GM04503 (cell line): ENCODE data around the gene INO80D.
"Not testable (repeated sequence)": the region's sequence is repeated elsewhere in the genome, so short reads cannot be mapped to it uniquely, and the experiment has no call there.

Source experiments
- DNase-seq: peaks from one replicate; pipeline ENCODE4 v3.0.0-alpha.2; 2012; ENCODE audit warnings: low read depth

Gene INO80D

DNA sequence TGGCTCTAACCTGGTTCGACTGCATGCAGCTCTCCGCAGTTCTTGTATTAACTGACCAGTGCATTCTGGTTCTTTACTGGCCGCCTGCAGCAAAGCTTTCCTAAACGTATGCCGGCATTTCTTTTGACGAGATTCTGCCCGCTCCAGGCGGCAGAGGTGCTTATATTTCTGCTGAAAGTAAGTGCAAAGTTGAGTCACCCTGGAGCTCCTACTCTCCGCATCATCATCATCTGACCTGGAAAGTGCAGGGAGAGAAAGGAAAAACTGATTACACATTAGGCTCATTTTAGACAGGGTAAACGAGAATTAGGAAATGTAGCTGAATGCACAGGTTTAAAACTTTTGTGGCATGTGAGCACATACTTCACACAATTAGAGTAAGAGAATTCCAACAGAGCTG, 57.9 kb downstream of the INO80D start:
- DNase-seq: no peak

DNA sequence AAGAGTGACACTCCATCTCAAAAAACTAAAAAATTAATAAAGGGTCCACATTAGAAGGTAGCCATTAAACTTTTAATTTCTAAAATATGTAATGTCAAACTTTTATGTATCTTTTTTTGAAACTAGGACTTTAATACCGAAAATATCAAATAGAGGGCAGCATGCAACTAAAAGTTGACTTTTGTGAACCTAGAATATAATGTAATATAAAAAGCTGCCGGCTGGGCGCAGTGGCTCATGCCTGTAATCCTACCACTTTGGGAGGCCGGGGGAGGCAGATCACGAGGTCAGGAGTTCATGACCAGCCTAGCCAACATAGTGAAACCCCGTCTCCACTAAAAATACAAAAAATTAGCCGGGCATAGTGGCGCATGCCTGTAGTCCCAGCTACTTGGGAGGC, 62.8 kb downstream of the INO80D start:
- DNase-seq: no peak

DNA sequence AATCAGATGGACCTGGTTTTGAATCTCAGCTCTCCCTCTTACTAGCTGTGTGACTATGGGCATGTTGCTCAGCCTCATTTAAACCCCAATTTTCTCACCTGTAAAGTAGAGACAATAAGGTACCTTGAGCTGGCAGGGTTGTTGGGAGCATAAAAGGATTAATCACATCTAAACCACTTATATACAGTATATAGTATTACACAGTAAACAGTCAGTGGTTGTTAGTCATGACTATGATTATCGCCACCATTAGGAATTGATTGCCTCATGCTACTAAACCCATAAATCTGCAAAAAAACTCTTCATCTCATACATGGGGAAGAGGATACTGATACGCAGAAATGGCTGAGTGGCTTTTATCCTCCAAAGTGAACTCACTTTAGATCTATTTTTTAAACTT, 65.8 kb downstream of the INO80D start:
- DNase-seq: no peak

DNA sequence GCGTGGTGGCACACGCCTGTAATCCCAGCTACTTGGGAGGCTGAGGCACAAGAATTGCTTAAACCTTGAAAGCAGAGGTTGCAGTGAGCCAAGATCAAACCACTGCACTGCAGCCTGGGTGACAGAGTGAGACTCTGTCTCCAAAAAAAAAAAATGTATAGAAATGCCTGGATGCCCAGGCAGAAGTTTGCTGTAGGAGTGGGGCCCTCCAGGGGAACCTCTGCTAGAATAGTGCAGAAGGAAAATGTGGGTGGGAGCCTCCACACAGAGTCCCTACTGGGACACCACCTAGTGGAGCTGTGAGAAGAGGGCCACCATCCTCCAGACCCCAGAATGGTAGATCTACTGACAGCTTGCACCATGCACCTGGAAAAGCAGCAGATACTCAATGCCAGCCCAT, 70.2 kb downstream of the INO80D start:
- not testable (repeated sequence) for DNase-seq

DNA sequence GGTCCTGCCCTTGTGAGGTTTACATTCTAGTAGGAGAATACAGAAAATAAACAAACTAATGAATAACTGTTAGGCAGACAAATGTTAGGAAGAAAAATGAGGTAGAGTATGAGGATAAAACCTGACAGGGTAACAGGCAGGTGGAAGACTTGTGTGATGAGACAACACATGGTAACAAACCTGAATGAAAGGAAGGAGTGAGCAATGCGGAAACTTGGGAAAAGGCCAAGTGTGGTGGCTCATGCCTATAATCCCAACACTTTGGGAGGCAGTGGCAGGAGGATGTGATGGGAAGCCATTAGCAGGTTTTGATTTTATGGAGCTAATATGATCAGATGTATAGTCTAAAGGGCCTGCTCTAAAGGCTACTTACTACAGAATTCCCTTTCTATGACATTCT, 74.2 kb downstream of the INO80D start:
- no peak for DNase-seq

DNA sequence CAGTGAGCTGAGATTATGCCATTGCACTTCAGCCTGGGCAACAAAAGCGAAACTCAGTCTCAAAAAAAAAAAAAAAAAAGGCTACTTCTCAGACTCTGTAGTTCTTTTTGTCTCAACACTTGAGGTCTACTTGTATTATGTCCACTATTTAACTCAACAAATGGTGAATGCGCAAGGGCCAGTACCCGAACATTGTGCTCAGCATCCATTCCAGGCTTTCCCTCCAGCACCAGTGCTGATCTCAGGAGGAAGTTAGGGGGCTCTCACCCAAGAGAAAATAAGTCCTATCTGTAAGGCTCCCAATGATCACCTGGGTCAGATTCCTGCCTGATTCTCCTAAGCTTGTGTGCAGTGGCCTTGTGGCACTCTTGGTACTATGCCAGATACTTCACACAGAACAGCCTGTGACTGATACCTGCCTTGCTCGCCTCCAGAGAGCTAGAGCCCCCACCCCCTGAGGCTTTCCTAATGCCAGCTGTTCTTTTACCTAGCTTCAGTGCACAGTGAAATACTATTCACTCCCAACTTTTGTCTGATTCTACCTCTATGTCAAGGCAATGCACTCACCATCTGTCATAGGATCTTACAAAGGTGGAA, 74.9 kb downstream of the INO80D start:
- DNase-seq: no peak

DNA sequence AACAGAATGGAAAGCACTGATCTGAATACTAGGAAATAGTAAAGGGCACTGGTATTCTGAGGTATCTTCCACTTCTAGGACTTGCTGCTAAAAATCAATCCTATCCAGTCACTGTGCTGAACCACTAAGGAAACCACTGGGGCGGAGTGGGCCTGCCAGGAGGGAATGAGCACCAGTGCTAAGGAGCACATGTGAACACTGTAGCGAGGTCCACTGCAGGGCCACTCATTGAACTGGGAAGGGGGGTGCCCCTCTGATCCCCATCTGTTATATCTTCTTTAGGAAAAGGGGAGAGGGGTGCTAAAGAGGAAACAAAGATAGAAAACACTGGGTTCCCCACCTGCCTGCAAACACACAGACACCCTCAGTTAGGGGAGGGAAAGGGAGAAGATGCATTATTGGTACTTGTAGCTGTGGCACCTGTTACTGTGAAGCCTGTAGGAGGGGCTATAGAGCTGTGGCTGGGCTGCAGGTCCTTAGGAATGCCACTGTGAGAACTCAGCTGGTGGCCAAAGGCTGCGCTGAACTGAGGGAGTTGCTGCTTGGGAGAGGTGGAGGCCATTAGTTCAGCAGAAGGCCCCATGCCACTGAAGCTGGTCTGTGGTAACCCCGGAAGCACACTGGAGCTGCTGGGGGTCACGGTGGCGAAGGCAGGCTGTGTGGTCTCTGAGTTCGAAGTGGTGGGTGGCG, 81.8 kb downstream of the INO80D start:
- no peak for DNase-seq

DNA sequence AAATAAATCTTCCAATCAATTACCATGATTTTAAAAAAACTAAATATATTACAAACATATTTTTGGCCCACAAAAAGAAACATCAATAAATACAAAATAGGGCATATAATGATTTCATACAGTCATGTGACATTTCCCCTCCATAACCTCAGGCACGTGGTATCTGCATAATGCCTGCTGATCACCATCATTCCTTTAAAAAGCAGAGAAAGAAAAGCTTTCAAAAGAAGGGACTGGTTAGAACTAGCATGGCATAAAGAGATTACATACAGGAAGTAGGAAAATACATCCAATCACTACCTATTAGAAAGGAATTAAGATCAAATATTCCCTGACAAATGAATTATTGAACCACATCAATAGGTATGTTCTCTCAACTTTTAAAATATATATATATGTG, 83.5 kb downstream of the INO80D start:
- no peak for DNase-seq

DNA sequence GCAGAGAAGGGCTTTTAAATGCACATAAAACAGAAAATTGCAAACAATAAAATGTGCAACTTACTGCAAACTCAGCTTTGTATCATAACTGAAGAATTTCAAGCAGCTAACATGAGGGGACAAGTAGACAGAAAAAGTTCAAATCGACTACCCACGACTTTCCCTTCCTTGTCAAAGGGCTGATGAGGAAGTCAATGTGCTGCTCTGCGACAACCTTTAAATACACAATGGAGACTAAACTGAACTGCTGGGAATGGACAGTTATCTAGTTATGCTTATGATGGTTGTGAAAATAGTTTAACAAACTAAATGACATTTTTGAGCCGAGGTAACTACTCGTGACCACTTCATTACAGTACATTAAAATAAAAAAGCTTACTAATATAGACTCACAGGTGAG, 84.1 kb downstream of the INO80D start:
- peak; percentile 25 for DNase-seq

DNA sequence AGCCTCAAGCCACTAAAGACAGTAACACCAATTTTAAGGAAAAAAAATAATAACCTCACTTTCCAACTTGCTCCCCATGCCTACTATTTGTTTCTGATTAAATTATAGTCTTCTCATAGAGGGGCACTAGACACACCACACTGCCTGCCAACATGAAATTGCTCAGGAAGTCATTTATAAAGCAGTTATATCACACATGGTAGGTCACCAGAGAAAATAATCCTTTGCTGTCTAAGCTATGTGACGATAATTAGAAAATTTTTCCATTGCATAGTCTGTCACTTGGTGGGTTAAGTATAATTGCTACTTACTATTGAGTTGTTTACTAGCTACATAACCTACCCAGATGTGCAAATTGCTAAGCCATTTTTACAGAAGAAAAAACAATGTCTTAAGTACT, 85.2 kb downstream of the INO80D start:
- DNase-seq: no peak

DNA sequence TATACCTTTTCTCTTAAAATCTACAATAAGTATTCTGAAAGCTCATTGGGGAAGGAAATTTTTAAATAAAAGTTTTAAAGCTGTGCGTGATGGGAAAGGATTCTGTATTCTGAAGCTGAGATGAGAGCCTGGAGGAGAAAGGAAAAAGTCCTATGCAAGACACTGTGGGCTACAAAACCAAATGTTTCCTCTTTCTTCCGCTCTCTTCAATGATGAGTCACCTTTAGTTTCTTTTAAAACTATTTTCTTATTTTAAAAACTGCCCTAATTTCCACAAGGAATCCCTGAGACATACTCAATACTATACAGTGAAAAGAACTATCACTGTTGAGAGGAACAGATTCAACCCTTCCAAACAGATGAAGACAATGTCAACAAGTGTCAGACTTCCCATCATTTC, 87.4 kb downstream of the INO80D start:
- no peak for DNase-seq

DNA sequence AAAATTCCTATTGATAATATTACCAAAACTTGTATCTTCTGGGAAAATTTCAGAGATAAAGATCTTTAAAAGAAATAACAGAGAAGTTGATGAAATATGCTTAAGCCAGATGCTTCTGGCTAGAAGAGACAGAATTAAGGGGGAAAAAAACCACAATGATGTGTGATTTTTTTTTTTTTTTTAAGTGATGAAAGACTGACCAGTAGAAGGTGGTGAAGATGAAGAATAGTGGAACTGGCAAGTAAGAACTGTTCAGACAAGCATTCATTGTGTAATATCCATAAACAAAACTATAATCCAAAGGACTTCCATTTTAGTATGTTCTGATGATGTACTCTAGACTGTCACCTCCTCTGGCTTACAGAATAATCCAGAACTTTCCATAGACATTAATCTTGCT, 89.8 kb downstream of the INO80D start:
- DNase-seq: no peak

DNA sequence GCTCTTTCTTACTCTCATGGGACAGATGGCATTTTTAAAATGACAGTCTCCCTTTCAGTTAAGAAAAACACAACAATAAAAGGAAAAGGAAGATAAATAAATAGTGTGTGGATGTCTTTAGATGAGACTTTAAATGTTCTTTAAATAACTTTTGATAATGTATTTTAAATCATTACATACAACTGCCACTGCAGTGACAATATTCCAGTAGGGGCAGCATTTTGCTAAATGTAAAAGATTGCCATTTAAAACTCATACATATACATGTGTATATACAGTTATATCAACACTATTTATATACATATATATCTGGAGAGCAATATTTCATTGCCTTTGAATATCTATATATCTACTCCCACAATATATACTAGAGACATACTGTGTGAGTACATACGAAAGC, 90.7 kb downstream of the INO80D start:
- DNase-seq: no peak

DNA sequence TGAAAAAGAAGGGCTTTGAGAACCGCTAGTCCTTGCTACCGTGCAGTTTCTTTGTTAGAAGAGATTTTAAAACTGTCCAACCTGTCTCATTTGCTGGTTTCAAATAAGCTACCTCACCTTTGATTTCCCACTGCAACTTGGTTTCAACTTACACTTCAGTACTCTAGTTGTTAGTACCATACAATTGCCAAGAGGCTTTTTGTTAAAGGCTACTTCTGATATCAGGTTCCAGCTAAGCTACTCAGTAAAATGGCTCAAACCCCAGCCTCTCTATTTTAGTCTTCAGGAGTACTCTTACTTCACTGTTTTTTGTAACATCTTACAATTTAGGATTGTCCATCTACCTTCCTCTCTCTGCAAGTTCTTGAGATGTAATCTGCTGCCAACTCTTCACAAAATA, 91.6 kb downstream of the INO80D start:
- DNase-seq: no peak

DNA sequence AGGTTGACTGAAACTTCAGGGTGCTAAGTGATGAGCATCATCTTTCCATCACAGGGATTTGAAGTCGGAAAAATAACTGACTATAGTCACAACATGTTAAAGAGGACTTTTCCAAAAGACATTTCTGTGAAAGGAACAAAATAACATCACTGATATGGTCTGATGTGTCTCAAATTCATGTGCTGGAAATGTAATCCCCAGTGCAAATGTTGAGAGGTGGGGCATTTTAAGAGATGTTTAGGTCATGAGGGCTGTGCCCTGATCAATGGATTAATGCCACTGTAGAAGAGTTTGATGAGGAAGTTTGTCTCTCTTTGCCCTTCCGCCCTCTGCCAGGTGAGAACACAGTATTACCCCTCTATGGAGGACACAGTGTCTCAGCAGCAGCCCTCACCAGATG, 95.9 kb downstream of the INO80D start:
- no peak for DNase-seq

DNA sequence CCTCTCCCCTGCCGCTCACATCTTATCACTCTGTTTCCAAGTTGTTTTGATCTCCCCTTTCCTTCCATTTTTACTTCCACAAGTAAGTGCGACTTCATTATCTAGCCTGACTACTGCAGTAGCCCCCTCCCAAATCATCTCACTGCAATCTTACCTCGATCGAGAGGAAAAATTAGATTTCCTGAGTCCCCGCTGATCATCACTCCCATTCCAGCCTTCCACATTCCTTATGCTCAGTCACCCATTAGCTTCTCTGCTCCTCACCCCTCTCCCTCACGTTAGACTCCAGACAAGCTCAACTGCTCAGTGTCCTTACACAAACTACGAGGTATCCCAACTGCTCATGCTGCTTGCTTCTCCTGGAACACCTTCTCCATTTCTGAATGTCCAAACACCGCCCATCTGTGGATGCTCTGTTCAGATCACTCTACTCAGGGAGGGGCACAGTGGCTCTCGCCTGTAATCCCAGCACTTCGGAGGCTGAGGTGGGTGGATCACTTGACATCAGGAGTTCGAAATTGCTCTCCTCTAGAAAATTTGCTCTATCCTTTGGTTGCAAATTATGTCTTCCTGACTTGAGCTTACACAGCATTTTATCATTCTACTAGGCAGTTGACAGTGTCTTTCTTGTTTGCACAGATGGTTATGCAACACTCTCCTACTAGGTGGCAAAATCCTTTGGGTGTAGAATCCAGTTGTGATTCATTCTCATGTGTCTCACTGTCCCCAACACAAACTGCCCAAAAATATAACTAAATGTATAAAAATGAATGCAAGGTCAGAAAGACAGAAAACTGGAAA, 96.5 kb downstream of the INO80D start:
- no peak for DNase-seq

DNA sequence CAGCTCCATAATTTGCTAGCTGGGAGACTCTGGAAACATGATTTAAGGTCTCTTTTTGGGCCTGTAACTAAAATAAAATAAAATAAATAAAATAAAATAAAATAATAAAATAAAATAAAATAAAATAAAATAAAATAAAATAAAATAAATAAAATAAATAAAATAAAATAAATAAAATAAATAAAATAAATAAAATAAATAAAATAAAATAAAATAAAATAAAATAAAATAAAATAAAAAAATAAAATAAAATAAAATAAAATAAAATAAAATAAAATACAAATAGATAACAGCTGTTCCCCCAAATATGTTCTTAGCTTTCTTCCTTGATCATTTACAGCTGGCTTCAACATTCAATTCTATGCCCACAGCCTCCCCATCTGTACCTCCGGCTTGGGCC, 97.3 kb downstream of the INO80D start:
- DNase-seq: not testable (repeated sequence)

DNA sequence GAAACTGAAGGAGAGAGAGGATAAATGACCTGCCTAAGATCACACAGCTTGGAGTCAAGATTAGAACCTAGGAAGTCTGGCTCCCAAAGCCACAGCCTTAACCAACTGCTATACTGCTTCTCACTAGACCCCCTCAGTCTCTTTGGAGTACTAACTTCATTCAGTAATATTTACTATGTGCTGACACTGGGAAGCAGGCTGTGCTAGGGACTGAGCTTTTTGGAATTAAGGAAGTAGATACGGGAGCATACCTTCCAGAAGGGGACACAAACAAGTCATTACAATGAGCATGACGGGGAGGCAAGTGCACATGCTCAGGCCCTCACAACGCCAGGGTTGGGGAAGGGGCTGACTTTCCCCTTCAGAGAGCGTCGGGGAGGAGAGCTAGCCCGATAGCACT, 97.7 kb downstream of the INO80D start:
- no peak for DNase-seq

DNA sequence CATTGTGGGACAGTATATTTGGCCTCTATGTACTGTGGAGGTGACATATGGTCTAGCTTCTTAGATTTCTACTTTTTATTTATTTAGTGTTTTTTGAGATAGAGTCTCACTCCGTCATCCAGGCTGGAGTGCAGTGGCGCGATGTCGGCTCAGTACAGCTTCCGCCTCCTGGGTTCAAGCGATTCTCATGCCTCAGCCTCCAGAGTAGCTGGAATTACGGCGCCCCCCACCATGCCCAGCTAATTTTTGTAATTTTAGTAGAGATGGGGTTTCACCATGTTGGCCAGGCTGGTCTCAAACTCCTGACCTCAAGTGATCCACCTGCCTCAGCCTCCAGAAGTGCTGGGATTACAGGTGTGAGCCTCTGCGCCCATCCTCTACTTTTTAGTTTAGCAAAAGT, 99.6 kb downstream of the INO80D start:
- DNase-seq: not testable (repeated sequence)

DNA sequence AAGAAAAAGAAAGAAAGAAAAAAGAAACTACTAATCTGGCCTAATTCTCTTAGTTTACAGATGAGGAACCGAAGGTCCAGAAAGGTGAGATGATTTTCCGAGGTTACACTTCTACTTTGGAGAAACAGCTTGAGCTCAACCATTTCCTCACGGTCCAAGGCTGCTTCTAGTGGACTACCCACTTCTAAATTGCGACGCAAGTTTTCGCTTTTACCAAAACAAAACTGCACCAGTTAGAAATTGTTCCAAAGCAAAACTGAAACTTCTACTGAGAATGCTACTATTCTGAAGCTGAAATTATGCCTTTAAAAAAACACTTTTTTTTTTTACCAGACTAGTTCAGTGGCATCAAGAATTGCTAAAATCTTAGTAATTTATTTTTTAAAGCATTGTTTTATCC, 101.6 kb downstream of the INO80D start:
- no peak for DNase-seq

DNA sequence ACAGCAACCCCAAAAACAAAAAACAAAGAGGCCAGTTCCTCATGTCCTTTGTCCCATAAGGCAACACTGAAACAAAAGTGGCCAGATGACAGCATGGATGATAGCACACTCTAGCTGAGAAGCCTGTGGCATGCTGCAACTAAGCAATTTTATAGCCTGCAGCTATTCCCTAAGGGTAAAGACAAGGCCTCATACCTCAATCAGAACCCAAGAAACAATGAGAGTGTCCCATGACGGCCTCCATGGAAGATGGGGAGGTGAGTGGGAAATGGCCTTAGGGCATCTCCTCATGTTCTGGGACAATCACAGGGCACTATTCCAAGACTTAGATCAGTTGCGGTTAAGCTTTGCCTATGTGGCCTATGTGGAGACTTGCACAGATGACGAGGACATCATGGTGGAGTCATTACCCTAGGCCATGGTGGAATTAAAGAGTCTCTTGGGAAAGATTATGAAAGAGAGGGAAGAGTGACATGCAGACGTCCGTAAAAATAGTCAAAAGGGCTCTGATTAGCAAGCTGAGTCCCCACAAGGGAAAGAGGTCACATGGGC, 103.1 kb downstream of the INO80D start:
- DNase-seq: no peak

DNA sequence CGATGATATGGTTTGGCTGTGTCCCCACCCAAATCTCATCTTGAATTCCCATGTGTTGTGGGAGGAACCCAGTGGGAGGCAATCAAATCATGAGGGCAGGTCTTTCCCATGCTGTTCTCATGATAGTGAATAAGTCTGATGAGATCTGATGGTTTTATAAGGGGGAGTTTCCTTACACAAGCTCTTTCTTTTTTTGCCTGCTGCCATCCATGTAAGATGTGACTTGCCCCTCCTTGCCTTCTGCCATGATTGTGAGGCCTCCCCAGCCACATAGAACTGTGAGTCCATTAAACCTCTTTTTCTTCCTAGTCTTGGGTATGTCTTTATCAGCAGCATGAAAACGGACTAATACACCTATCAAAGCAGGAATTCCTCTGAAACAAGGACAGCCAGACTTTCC, 107.2 kb downstream of the INO80D start:
- not testable (repeated sequence) for DNase-seq

DNA sequence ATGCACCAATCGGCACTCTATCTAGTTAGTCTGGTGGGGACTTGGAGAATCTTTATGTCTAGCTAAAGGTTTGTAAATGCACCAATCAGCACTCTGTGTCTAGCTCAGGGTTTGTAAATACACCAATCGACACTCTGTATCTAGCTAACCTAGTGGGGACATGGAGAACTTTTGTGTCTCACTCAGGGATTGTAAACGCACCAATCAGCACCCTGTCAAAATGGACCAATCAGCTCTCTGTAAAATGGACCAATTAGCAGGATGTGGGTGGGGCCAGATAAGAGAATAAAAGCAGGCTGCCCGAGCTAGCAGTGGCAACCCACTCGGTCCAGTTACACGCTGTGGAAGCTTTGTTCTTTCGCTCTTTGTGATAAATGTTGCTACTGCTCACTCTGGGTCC, 108.3 kb downstream of the INO80D start:
- DNase-seq: not testable (repeated sequence)
